Breast epithelium (tissue), 3 donors: ENCODE measurements around the gene DNMT3A.

Experiments
- POLR2A ChIP-seq: fragments of 450-650 bp; IDR thresholded peaks from one replicate; pipeline ENCODE4 v1.6.1; 2016; ENCODE audit warnings: antibody characterized with exemption, mild to moderate bottlenecking, moderate library complexity
- POLR2AphosphoS5 ChIP-seq, 3 donors: sonication (generic); formaldehyde crosslinking; IDR thresholded peaks; one replicate each; pipeline ENCODE4 v1.6.1; 2017; ENCODE audit warnings: antibody characterized with exemption in 3 of 3
- TF ChIP-seq, protein P1 (sequence below), 3 donors: fragments of 450-650 bp; IDR thresholded peaks; one replicate each; pipeline ENCODE4 v1.5.1; 2016 to 2017; ENCODE audit warnings: antibody characterized with exemption in 3 of 3, mild to moderate bottlenecking in 3 of 3, moderate library complexity in 3 of 3

GRCh38 chr2:25270061-25270460 lies 71.7 kb downstream of the DNMT3A start:
- TF ChIP-seq, protein P1, sequence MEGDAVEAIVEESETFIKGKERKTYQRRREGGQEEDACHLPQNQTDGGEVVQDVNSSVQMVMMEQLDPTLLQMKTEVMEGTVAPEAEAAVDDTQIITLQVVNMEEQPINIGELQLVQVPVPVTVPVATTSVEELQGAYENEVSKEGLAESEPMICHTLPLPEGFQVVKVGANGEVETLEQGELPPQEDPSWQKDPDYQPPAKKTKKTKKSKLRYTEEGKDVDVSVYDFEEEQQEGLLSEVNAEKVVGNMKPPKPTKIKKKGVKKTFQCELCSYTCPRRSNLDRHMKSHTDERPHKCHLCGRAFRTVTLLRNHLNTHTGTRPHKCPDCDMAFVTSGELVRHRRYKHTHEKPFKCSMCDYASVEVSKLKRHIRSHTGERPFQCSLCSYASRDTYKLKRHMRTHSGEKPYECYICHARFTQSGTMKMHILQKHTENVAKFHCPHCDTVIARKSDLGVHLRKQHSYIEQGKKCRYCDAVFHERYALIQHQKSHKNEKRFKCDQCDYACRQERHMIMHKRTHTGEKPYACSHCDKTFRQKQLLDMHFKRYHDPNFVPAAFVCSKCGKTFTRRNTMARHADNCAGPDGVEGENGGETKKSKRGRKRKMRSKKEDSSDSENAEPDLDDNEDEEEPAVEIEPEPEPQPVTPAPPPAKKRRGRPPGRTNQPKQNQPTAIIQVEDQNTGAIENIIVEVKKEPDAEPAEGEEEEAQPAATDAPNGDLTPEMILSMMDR (IDR thresholded peaks at IDR 0.05) = no peak
- TF ChIP-seq POLR2A (no peak), POLR2AphosphoS5 (IDR thresholded peaks at IDR 0.05) (no peak)
